HepG2 (cell line): ENCODE results near the gene AVPR1A. TPM values are rescaled to one million over a fixed set of nuclear protein-coding genes. Genes with fewer than 3 reads are reported as not detected.

Source experiments
- ATAC-seq: fragments of 200-7000 bp; cut with Tn5 transposase; 3 replicates; pipeline ENCODE4 v1.9.1; 2020; ENCODE audit warnings: mild to moderate bottlenecking, moderate library complexity
- BruUV-seq: library from RNA; stranded (reverse); fragments of 400-500 nt; replicated peaks from 2 replicates; lab custom pipeline; 2021; lab: Mats Ljungman, UMichigan
- CTCF ChIA-PET: fragments of 300-600 bp; formaldehyde crosslinking; extraction: SDS; loops from one replicate; lab custom pipeline; 2021; ENCODE audit warnings: low total read pairs, inconsistent platforms, low intra/inter-chr PET ratio; lab: Yijun Ruan, JAX
- POLR2A ChIA-PET: fragments of 350-600 bp; sonication (Branson Sonifier 250); formaldehyde crosslinking; loops from one replicate; lab custom pipeline; 2020; ENCODE audit warnings: antibody characterized with exemption, inconsistent platforms; lab: Yijun Ruan, JAX
- DNase-seq: peaks from one replicate; pipeline ENCODE4 v3.0.0-alpha.2; 2015; ENCODE audit warnings: low spot score
- FAIRE-seq: peaks from 3 replicates; lab custom pipeline; 2011; peaks lifted over from hg19 to GRCh38; lab: Jason Lieb, UNC
- H2AFZ ChIP-seq: one replicate; pipeline ENCODE4 v1.6.1; 2011; ENCODE audit warnings: low read length, inconsistent platforms
- H3K27ac ChIP-seq: fragments of 300-600 bp; 3 replicates; pipeline ENCODE4 v1.8.0; 2011; ENCODE audit warnings: mixed run types, mild to moderate bottlenecking, mixed read lengths, low read length, inconsistent platforms; ENCODE audit not compliant: insufficient read depth; ENCODE audit errors: extremely low read length
- H3K27me3 ChIP-seq, 2 experiments: fragments of 200-600 bp in 1 of 2; 2 replicates in 1 of 2; 3 replicates in 1 of 2; pipeline versions ENCODE4 v1.6.0 to v1.8.0; 2011; ENCODE audit warnings: low read length in 2 of 2, mild to moderate bottlenecking in 2 of 2, moderate library complexity in 2 of 2, inconsistent platforms in 1 of 2; ENCODE audit not compliant: insufficient read depth in 2 of 2, control insufficient read depth in 1 of 2
- H3K36me3 ChIP-seq, 2 experiments: fragments of 200-600 bp in 1 of 2; replicated peaks in 1 of 2; 2 replicates in 1 of 2; 3 replicates in 1 of 2; pipeline versions ENCODE4 v1.5.1 to v1.8.0; 2011; ENCODE audit warnings: low read length in 2 of 2, inconsistent platforms in 1 of 2; ENCODE audit not compliant: insufficient read depth in 2 of 2, control insufficient read depth in 1 of 2
- H3K4me1 ChIP-seq: 2 replicates; pipeline ENCODE4 v1.5.1; 2012; ENCODE audit warnings: low read length, inconsistent platforms; ENCODE audit not compliant: insufficient read depth
- H3K4me2 ChIP-seq: 2 replicates; pipeline ENCODE4 v1.6.0; 2011; ENCODE audit warnings: low read depth, low read length, inconsistent platforms
- H3K4me3 ChIP-seq, 3 experiments: fragments of 200-600 bp in 1 of 3; sonication (generic), shearing (Covaris generic) in 1 of 3; replicated peaks in 1 of 3; 2 replicates each; pipeline ENCODE4 v1.5.1; 2011 to 2016; ENCODE audit warnings: low read length in 3 of 3, inconsistent platforms in 2 of 3, low read depth in 2 of 3, mild to moderate bottlenecking in 2 of 3, control low read depth in 1 of 3, mixed read lengths in 1 of 3; ENCODE audit not compliant: insufficient read depth in 1 of 3
- H3K79me2 ChIP-seq: one replicate; pipeline ENCODE4 v1.6.1; 2011; ENCODE audit warnings: low read length, inconsistent platforms; ENCODE audit not compliant: insufficient read depth
- H3K9ac ChIP-seq: 2 replicates; pipeline ENCODE4 v1.6.0; 2011; ENCODE audit warnings: mild to moderate bottlenecking, low read depth, low read length, inconsistent platforms; ENCODE audit not compliant: insufficient read depth
- H3K9me3 ChIP-seq: 2 replicates; pipeline ENCODE4 v1.5.1; 2012; ENCODE audit warnings: mild to moderate bottlenecking, low read length
- H4K20me1 ChIP-seq: 2 replicates; pipeline ENCODE4 v1.6.0; 2011; ENCODE audit warnings: inconsistent platforms, mild to moderate bottlenecking, low read length, moderate library complexity; ENCODE audit not compliant: insufficient read depth
- ARID3A ChIP-seq: IDR thresholded peaks from 2 replicates; pipeline ENCODE4 v1.6.1; 2012; ENCODE audit warnings: low read depth, low read length, improper control_type of control experiment
- CHD4 ChIP-seq: fragments of 200-600 bp; sonication (generic); IDR thresholded peaks from 2 replicates; pipeline ENCODE4 v1.7.0; 2017; ENCODE audit warnings: mild to moderate bottlenecking, low read length, borderline replicate concordance
- CTCF ChIP-seq: sonication (generic); formaldehyde crosslinking; IDR thresholded peaks from 2 replicates; pipeline ENCODE4 v1.5.0; 2020; ENCODE audit warnings: mild to moderate bottlenecking, missing genetic modification reagents, moderate library complexity
- IKZF1 ChIP-seq: fragments of 450-650 bp; IDR thresholded peaks from 2 replicates; pipeline ENCODE4 v1.7.1; 2016
- KAT2B ChIP-seq: fragments of 150-350 bp; IDR thresholded peaks from 2 replicates; pipeline ENCODE4 v1.6.1; 2014; ENCODE audit warnings: low read depth, low read length, borderline replicate concordance
- ONECUT2 ChIP-seq: sonication (generic); formaldehyde crosslinking; IDR thresholded peaks from 2 replicates; pipeline ENCODE4 v1.4.0; 2020; ENCODE audit warnings: missing genetic modification reagents
- RAD21 ChIP-seq: fragments of 450-650 bp; formaldehyde crosslinking; IDR thresholded peaks from 2 replicates; pipeline ENCODE4 v1.5.0; 2020; ENCODE audit warnings: mild to moderate bottlenecking
- REPIN1 ChIP-seq: sonication (generic); formaldehyde crosslinking; IDR thresholded peaks from 2 replicates; pipeline ENCODE4 v1.8.0; 2022; ENCODE audit warnings: missing genetic modification reagents, low read depth, mild to moderate bottlenecking, borderline replicate concordance
- RFX1 ChIP-seq: fragments of 450-650 bp; IDR thresholded peaks from 2 replicates; pipeline ENCODE4 v1.6.1; 2017
- SMC3 ChIP-seq: IDR thresholded peaks from 2 replicates; pipeline ENCODE4 v1.6.1; 2011; ENCODE audit warnings: low read length, improper control_type of control experiment
- STAG1 ChIP-seq: sonication (generic); formaldehyde crosslinking; IDR thresholded peaks from 2 replicates; pipeline ENCODE4 v1.4.0; 2020; ENCODE audit warnings: missing genetic modification reagents
- WGBS: methylation state at CpG from one replicate; pipeline ENCODE4 v1.1.6; 2017; ENCODE audit warnings: low lambda C conversion rate; 5-methylcytosine and 5-hydroxymethylcytosine counted together
- in situ Hi-C: cut with HindIII; loops from 2 replicates; pipeline ENCODE4 v1.10.0; 2017; ENCODE audit warnings: low pct_unique_long_range_greater_than_20kb; ENCODE audit not compliant: extremely low pct_ligation_motif_present
- intact Hi-C: fragments of 100-400 bp; cut with micrococcal nuclease; formaldehyde crosslinking; loops from one replicate; pipeline ENCODE4 v1.10.0; 2022; ENCODE audit not compliant: unreplicated experiment
- polyA plus RNA-seq, 8 experiments: library from polyadenylated mRNA; depleted of rRNA in 3 of 8; stranded (reverse) in 7 of 8; unstranded in 1 of 8; fragments of >200 nt; fragmentation: Illumina TruSeq in 4 of 8; extraction: Trizol in 4 of 8; gene quantifications; 2 replicates each; pipeline versions ENCODE4 v1.2.1 to v1.2.3, GENCODE V29; 2011 to 2016; ENCODE audit warnings: low read depth in 4 of 8, missing spikeins in 1 of 8, mixed read lengths in 1 of 8; ENCODE audit not compliant: insufficient read depth in 1 of 8
- total RNA-seq, 5 experiments: library from RNA; depleted of rRNA; stranded (reverse); fragments of >200 nt; fragmentation: Illumina TruSeq; extraction: Trizol; gene quantifications; 2 replicates each; pipeline ENCODE4 v1.2.3, GENCODE V29; 2016; ENCODE audit warnings: low read depth in 1 of 5

AVPR1A gene
- total and polyA plus RNA-seq, 2 of the 13 experiments (the other 11 are each of a cell fraction or from before 2014, with no cell fraction given), result not detected

- in situ Hi-C loops, result no loop called here
- WGBS, result under 1% methylated on average over 5 of the region's 5 CpGs
- H2AFZ ChIP-seq, result no peak overlapping the region
- no peaks in the 10 kb centered on the region for H3K9me3 ChIP-seq
- peaks cover 0 to 6% of the 10 kb centered on the region in 2 experiments; a peak in 2 of 5 replicates for H3K27me3 ChIP-seq
- CTCF ChIA-PET, result interaction anchor here (1.4 to 1.5 kb wide), 2 partner anchors 174 to 698 kb away, joined by 5 to 6 read pairs; no protein-coding TSS in a partner anchor
- no TSS peak for BruUV-seq
- FAIRE-seq (peak; percentile 86), ATAC-seq (no peak), DNase-seq (peak; percentile 15)
- H3K36me3 ChIP-seq, result no peaks in the 10 kb centered on the region
- H3K79me2 ChIP-seq, result no peaks in the 10 kb centered on the region
- POLR2A ChIA-PET, result no interaction called here
- TF ChIP-seq ONECUT2, result 0 out of 2 replicates have a peak, but pooled peaks have one; percentile 42
- TF ChIP-seq KAT2B, result peak; percentile 93
- TF ChIP-seq RAD21 (CRISPR knock-in tag), result 0 out of 2 replicates have a peak, but pooled peaks have one; percentile 16
- peak; percentile 73 for TF ChIP-seq STAG1
- no peak for TF ChIP-seq RFX1
- TF ChIP-seq SMC3, result peak; percentile 26; the same call in 1 of the 2 replicates
- TF ChIP-seq IKZF1, result no peak
- 0 out of 2 replicates have a peak, but pooled peaks have one; percentile 20 for TF ChIP-seq REPIN1 (CRISPR knock-in tag)
- TF ChIP-seq CHD4, result no peak
- TF ChIP-seq CTCF (CRISPR knock-in tag), result peak; percentile 72
- TF ChIP-seq ARID3A, result peak; percentile 67; the same call in 1 of the 2 replicates
- H3K4me2 ChIP-seq, result no peak overlapping the region
- H4K20me1 ChIP-seq, result no peaks in the 10 kb centered on the region
- H3K27ac ChIP-seq, result no peak overlapping the region
- H3K9ac ChIP-seq, result no peak overlapping the region
- no peaks in the 10 kb centered on the region for H3K4me1 ChIP-seq
- intact Hi-C loops, result loop anchor here (1.0 kb wide), 1 partner anchor 173 kb away; no protein-coding TSS in a partner anchor
- H3K4me3 ChIP-seq, result no peak overlapping the region
Observed at GRCh38 chr12:63103494-63104131, 47.4 kb downstream of the AVPR1A start.
